ENCODE results near the gene MRGPRG. TPM values are rescaled to one million over a fixed set of nuclear protein-coding genes. Genes with fewer than 3 reads are reported as not detected.

The MRGPRG gene
- total and polyA plus RNA-seq, 9 donors = not detected

DNA sequence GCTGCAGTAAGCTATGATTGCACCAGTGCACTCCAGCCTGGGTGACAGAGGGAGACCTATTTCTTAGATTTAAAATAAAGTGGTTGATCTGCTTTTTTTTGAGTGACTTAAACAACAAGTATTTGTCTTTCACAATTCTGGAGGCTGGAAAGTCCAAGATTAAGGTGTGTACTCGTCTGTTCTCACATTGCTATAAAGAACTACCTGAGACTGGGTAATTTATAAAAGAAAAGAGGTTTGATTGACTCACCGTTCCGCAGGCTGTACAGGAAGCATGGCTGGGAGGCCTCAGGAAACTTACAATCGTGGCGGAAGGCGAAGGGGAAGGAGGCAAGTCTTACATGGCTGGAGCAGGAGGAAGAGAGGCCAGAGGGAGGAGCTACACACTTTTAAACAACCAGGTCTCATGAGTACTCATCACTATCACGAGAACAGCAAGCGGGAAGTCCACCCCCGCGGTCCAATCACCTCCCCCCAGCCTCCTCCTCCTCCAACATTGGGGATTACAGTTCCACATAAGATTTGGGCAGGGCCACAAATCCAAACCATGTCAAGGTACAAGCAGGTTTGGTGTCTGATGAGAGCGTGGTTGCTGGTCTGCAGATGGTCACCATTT is 33.8 kb downstream of the MRGPRG start:
- Histone ChIP-seq H3K27ac (no peak overlapping the region), H3K4me3 (no peak overlapping the region), H3K36me3 (no peaks in the 10 kb centered on the region), H3K4me1 (ENCODE audit: insufficient read depth) (no peaks in the 10 kb centered on the region), H3K27me3 (no peaks in the 10 kb centered on the region), H3K9me3 (no peaks in the 10 kb centered on the region)
- peak in 1 of 5 donors; percentile 5 for DNase-seq
- TF ChIP-seq POLR2A (IDR thresholded peaks at IDR 0.05) (no peak), EP300 (IDR thresholded peaks at IDR 0.05) (no peak)
- intact Hi-C loops (cut with DNase I) = no loop called here
- WGBS, 3 donors = 82 to 84% (median 83%) methylated on average over 11 of the region's 11 CpGs

DNA sequence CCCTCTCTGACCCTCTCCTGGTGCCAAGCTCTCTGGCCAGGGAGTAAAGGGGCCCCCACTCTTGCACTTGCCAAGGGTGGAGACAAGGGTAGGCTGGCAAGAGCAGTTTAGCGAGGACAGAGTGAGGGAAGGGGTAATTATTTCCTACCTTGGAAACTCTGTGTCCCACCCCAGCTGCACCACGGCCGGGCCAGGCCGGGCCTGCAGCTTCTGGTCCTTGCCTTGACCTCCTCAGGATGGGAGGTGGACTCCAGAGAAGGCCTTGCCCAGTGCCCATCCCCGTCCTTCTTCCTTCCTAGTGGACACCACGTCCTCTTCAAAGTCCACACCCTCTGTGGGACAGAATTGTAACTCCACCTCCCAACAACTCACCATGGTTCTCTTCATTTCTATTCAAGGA is 35.1 kb downstream of the MRGPRG start:
- Histone ChIP-seq H3K27ac (no peak overlapping the region), H3K4me1 (ENCODE audit: insufficient read depth) (no peaks in the 10 kb centered on the region), H3K4me3 (no peak overlapping the region), H3K9me3 (no peaks in the 10 kb centered on the region), H3K36me3 (no peaks in the 10 kb centered on the region), H3K27me3 (no peaks in the 10 kb centered on the region)
- intact Hi-C loops (cut with DNase I) = no loop called here
- TF ChIP-seq, protein P1, sequence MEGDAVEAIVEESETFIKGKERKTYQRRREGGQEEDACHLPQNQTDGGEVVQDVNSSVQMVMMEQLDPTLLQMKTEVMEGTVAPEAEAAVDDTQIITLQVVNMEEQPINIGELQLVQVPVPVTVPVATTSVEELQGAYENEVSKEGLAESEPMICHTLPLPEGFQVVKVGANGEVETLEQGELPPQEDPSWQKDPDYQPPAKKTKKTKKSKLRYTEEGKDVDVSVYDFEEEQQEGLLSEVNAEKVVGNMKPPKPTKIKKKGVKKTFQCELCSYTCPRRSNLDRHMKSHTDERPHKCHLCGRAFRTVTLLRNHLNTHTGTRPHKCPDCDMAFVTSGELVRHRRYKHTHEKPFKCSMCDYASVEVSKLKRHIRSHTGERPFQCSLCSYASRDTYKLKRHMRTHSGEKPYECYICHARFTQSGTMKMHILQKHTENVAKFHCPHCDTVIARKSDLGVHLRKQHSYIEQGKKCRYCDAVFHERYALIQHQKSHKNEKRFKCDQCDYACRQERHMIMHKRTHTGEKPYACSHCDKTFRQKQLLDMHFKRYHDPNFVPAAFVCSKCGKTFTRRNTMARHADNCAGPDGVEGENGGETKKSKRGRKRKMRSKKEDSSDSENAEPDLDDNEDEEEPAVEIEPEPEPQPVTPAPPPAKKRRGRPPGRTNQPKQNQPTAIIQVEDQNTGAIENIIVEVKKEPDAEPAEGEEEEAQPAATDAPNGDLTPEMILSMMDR (IDR thresholded peaks at IDR 0.05) = no peak
- TF ChIP-seq EP300 (IDR thresholded peaks at IDR 0.05) (no peak), POLR2A (IDR thresholded peaks at IDR 0.05) (no peak)
- DNase-seq = peak in 1 of 5 donors; percentile 4
- 83 to 94% (median 89%) methylated on average over 6 of the region's 6 CpGs for WGBS, 3 donors

DNA sequence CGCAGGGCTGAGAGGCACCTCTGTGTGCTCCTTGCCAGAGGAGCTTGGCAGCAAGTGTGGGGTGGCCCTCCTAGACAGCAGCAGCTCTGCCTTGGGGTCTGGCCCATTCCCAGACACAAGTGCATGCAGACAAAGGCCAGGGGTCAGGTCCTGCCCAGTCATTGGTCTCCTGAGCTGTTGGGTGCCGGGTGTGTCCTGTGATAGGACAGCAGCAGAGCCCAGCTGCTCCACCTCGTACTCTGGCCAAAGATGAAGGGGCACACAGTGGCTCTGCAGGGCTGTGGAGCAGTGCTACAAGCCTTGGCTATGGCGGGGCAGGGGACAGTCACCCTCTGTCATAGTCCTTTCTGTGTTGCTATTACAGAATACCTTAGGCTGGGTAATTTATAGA is 36.2 kb downstream of the MRGPRG start:
- DNase-seq = peak in 1 of 5 donors; percentile 23
- no peaks in the 10 kb centered on the region for H3K36me3 ChIP-seq
- H3K9me3 ChIP-seq = no peaks in the 10 kb centered on the region
- 88 to 94% (median 88%) methylated on average over 4 of the region's 4 CpGs for WGBS, 3 donors
- intact Hi-C loops (cut with DNase I) = no loop called here
- H3K27ac ChIP-seq = no peak overlapping the region
- no peak overlapping the region for H3K4me3 ChIP-seq
- no peaks in the 10 kb centered on the region for H3K27me3 ChIP-seq
- H3K4me1 ChIP-seq (ENCODE audit: insufficient read depth) = no peaks in the 10 kb centered on the region
- TF ChIP-seq, protein P1 (IDR thresholded peaks at IDR 0.05) = no peak
- TF ChIP-seq EP300 (IDR thresholded peaks at IDR 0.05) = no peak
- no peak for TF ChIP-seq POLR2A (IDR thresholded peaks at IDR 0.05)

DNA sequence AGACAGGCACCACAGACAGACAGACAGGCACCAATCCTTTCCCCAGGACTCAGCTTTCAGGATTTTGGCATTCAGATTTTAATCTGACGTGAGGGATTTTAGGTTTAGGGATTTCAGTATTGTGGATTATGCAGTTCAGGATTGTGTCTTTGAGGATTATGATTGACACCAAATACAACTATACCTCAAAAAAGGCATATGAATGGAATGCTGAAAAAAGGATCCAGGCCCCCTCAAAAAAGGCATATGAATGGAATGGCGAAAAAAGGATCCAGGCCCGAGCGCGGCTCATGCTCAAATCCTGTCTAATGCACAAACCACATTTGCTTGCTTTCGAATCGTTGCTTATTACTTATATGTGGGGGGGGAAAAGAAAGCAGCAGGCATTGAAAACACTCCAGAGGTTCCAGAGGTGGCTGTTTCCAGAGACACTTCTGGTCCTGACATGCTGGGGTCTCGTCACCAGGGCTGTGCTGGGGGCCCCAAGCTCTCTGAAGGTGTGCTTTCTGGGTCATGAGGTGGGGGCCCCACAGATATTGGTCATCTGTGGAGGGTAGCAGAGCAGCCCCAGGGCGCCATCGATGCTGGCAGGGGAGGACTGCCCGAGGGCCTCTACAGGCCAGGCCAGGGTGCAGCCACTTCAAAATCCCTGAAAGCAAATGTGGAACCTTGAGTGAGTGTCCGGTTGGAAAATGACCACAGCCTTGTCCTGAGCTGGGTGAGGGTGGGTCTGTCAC is 36.7 kb downstream of the MRGPRG start:
- TF ChIP-seq POLR2A (IDR thresholded peaks at IDR 0.05) (no peak), EP300 (IDR thresholded peaks at IDR 0.05) (no peak)
- TF ChIP-seq, protein P1 (IDR thresholded peaks at IDR 0.05) = no peak
- H3K9me3 ChIP-seq = no peaks in the 10 kb centered on the region
- no peak overlapping the region for H3K27ac ChIP-seq
- DNase-seq = peak in 1 of 5 donors; percentile 2
- no peaks in the 10 kb centered on the region for H3K4me1 ChIP-seq (ENCODE audit: insufficient read depth)
- no peak overlapping the region for H3K4me3 ChIP-seq
- intact Hi-C loops (cut with DNase I) = no loop called here
- 88 to 94% (median 90%) methylated on average over 12 of the region's 12 CpGs for WGBS, 3 donors
- no peaks in the 10 kb centered on the region for H3K27me3 ChIP-seq
- no peaks in the 10 kb centered on the region for H3K36me3 ChIP-seq

DNA sequence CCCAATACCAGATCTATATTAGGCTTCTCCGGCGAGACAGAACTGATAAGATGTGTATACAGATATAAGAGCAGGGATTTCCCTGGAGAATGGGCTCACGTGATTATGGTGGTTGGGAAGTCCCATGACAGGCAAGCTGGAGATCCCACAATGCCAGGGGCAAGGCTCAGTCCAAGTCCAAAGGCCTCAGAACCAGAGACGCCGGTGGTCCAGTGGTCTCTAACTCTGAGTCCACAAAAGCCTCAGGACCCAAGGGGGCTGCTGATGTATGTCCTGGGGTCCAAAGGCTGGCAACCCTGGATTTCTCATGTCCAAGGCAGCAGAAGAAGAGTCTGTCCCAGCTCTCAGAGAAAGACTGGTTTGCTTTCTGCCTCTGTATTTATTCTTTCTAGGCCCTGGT is 37.7 kb downstream of the MRGPRG start:
- H3K9me3 ChIP-seq = no peaks in the 10 kb centered on the region
- H3K36me3 ChIP-seq = no peaks in the 10 kb centered on the region
- no peak overlapping the region for H3K27ac ChIP-seq
- DNase-seq = peak in 2 of 5 donors; percentile 2 to 9
- intact Hi-C loops (cut with DNase I) = no loop called here
- H3K27me3 ChIP-seq = no peaks in the 10 kb centered on the region
- TF ChIP-seq EP300 (IDR thresholded peaks at IDR 0.05) = no peak
- no peak for TF ChIP-seq POLR2A (IDR thresholded peaks at IDR 0.05)
- TF ChIP-seq, protein P1 (IDR thresholded peaks at IDR 0.05) = no peak
- 85 to 87% (median 85%) methylated on average over 5 of the region's 5 CpGs for WGBS, 3 donors
- no peaks in the 10 kb centered on the region for H3K4me1 ChIP-seq (ENCODE audit: insufficient read depth)
- no peak overlapping the region for H3K4me3 ChIP-seq
